Cardiac fibroblast (primary cell): ENCODE data around the gene ALPI.

ENCODE experiments used
- DNase-seq, 2 donors: peaks; one replicate each; pipeline versions ENCODE4 v3.0.0 to v3.0.0-alpha.2; 2010; ENCODE audit warnings: low read depth in 2 of 2
- H3K4me3 ChIP-seq, 2 donors: replicated peaks in 1 of 2; 1 replicate in 1 of 2; 2 replicates in 1 of 2; pipeline ENCODE4 v1.5.1; 2011; ENCODE audit warnings: low read depth in 2 of 2, low read length in 2 of 2, mild to moderate bottlenecking in 2 of 2, moderate library complexity in 1 of 2
- CTCF ChIP-seq: IDR thresholded peaks from one replicate; pipeline ENCODE4 v1.5.1; 2011; ENCODE audit warnings: low read depth, mild to moderate bottlenecking, low read length, inconsistent platforms

ALPI gene

GRCh38 chr2:232487385-232488096 lies 31.6 kb downstream of the ALPI start, which contains the start of gene ECEL1:
ECEL1 (minus strand) TSS chr2:232487834; CDS start chr2:232486653, 1,181 bp downstream.
- no peak within 1 kb of the TSS for H3K4me3 ChIP-seq
- no peak for DNase-seq
- TF ChIP-seq CTCF = no peak

GRCh38 chr2:232488097-232488711 lies 32.3 kb downstream of the ALPI start:
- TF ChIP-seq CTCF = no peak
- no peak overlapping the region for H3K4me3 ChIP-seq
- no peak for DNase-seq

- no peak for DNase-seq
- no peak for TF ChIP-seq CTCF
- no peak overlapping the region for H3K4me3 ChIP-seq
Observed at GRCh38 chr2:232488721-232489300, 32.9 kb downstream of the ALPI start.

GRCh38 chr2:232489516-232490220 lies 33.7 kb downstream of the ALPI start:
- no peak overlapping the region for H3K4me3 ChIP-seq
- no peak for TF ChIP-seq CTCF
- DNase-seq = no peak

- no peak overlapping the region for H3K4me3 ChIP-seq
- DNase-seq = no peak
- TF ChIP-seq CTCF = no peak
Observed at GRCh38 chr2:232490221-232491138, 34.5 kb downstream of the ALPI start.
